ENCODE data around the gene SORCS2. TPM values are rescaled to one million over a fixed set of nuclear protein-coding genes. Genes with fewer than 3 reads are reported as not detected.

Gene SORCS2
- total and polyA plus RNA-seq, 2 of the 13 experiments (the other 11 are each of a cell fraction or from before 2014, with no cell fraction given): 0.82 to 1.0 TPM

- no peak for TF ChIP-seq ZNF253 (CRISPR knock-in tag; IDR thresholded peaks at IDR 0.05; ENCODE audit: borderline replicate concordance)
- TF ChIP-seq DR1 (CRISPR knock-in tag; IDR thresholded peaks at IDR 0.05): no peak
- TF ChIP-seq RERE (CRISPR knock-in tag; IDR thresholded peaks at IDR 0.05; ENCODE audit: low read depth): no peak
- no peak for TF ChIP-seq PHB2 (IDR thresholded peaks at IDR 0.05; ENCODE audit: partially characterized antibody)
- no peak for TF ChIP-seq ZNF556 (CRISPR knock-in tag; IDR thresholded peaks at IDR 0.05; ENCODE audit: borderline replicate concordance)
- TF ChIP-seq ZNF569 (CRISPR knock-in tag; IDR thresholded peaks at IDR 0.05; ENCODE audit: borderline replicate concordance): no peak
Observed at GRCh38 chr4:7651461-7651921, 459.2 kb downstream of the SORCS2 start (continued).

GRCh38 chr4:7652006-7652405 is 459.7 kb downstream of the SORCS2 start:
- Histone ChIP-seq H3K79me2 (ENCODE audit: insufficient read depth, low read length) (no peaks in the 10 kb centered on the region), H2AFZ (ENCODE audit: low read length) (no peak overlapping the region), H3K4me3 (replicated peaks in 1 of 3; ENCODE audit: insufficient read depth in 1 of 3, low read depth in 2 of 3, low read length in 3 of 3) (no peak overlapping the region), H3K4me2 (ENCODE audit: low read depth, low read length) (no peak overlapping the region), H3K36me3 (replicated peaks in 1 of 2; ENCODE audit: control insufficient read depth in 1 of 2, insufficient read depth in 2 of 2, low read length in 2 of 2) (no peaks in the 10 kb centered on the region), H3K9ac (ENCODE audit: insufficient read depth, low read depth, low read length) (no peak overlapping the region), H4K20me1 (ENCODE audit: insufficient read depth, low read length) (no peaks in the 10 kb centered on the region), H3K27ac (ENCODE audit: extremely low read length, insufficient read depth, low read length) (no peak overlapping the region), H3K4me1 (ENCODE audit: insufficient read depth, low read length) (peaks cover 36% of the 10 kb centered on the region), H3K9me3 (ENCODE audit: low read length) (no peaks in the 10 kb centered on the region), H3K27me3 (ENCODE audit: control insufficient read depth in 1 of 2, insufficient read depth in 2 of 2, low read length in 2 of 2) (no peaks in the 10 kb centered on the region)
- 76% methylated on average over 7 of the region's 8 CpGs for WGBS (ENCODE audit: low lambda C conversion rate)
- ChIA-PET CTCF (ENCODE audit: low intra/inter-chr PET ratio, low total read pairs) (no interaction called here), POLR2A (no interaction called here)
- no peak for FAIRE-seq
- intact Hi-C loops (cut with micrococcal nuclease; ENCODE audit: unreplicated experiment) (no loop called here), in situ Hi-C loops (cut with HindIII; ENCODE audit: extremely low pct_ligation_motif_present, low pct_unique_long_range_greater_than_20kb) (no loop called here)
- ATAC-seq: no peak
- DNase-seq (ENCODE audit: low spot score): no peak
- BruUV-seq (replicated peaks): no TSS peak
- TF ChIP-seq SAP130 (CRISPR knock-in tag; IDR thresholded peaks at IDR 0.05; ENCODE audit: low read depth): no peak
- no peak for TF ChIP-seq ZNF773 (CRISPR knock-in tag; IDR thresholded peaks at IDR 0.05; ENCODE audit: borderline replicate concordance)
- no peak for TF ChIP-seq ZNF639 (CRISPR knock-in tag; conservative IDR thresholded peaks at IDR 0.05)
- TF ChIP-seq JUNB (CRISPR knock-in tag; IDR thresholded peaks at IDR 0.05; ENCODE audit: borderline replicate concordance): no peak
- TF ChIP-seq AKAP8 (CRISPR knock-in tag; IDR thresholded peaks at IDR 0.05): no peak
- no peak for TF ChIP-seq TARDBP (CRISPR knock-in tag; IDR thresholded peaks at IDR 0.05)
- TF ChIP-seq ZNF256 (CRISPR knock-in tag; conservative IDR thresholded peaks at IDR 0.05): no peak
- TF ChIP-seq ATRX (CRISPR knock-in tag; IDR thresholded peaks at IDR 0.05; ENCODE audit: borderline replicate concordance): no peak
- TF ChIP-seq ZUFSP (CRISPR knock-in tag; IDR thresholded peaks at IDR 0.05; ENCODE audit: borderline replicate concordance): no peak
- TF ChIP-seq FOSL2 (CRISPR knock-in tag; IDR thresholded peaks at IDR 0.05): no peak
- no peak for TF ChIP-seq ZNF317 (CRISPR knock-in tag; IDR thresholded peaks at IDR 0.05)
